T-cell (primary cell): Measurements from ENCODE around the gene MARCKS. TPM values are rescaled to one million over a fixed set of nuclear protein-coding genes. Genes with fewer than 3 reads are reported as not detected.

Source experiments
- total RNA-seq, 35 experiments: library from RNA in 6 of 35; stranded (reverse) in 6 of 35; fragments of 120-200 nt in 1 of 35; gene quantifications; one replicate each; pipeline versions ENCODE4 v1.2.1 to v1.2.4 and lab custom pipeline; 2013 to 2026

The MARCKS gene
- total RNA-seq, 5 donors from 2014 or later (not counting 1 experiment from before 2014, with no cell fraction given) = 0.33 to 2.6 (median 1.2) TPM

Other genes starting within 250 kb of the MARCKS start
- gene HDAC2, start 113.8 kb downstream of the MARCKS start, total RNA-seq = 10 to 100 TPM; 44.7 to 54.6 (median 50.1) TPM